ENCODE measurements around the gene HOXC11. TPM values are rescaled to one million over a fixed set of nuclear protein-coding genes. Genes with fewer than 3 reads are reported as not detected.

HOXC11 gene
- total RNA-seq, 2 donors from 2014 or later: not detected

- ATAC-seq (no peak), DNase-seq (no peak)
- intact Hi-C loops (cut with DNase I, micrococcal nuclease): no loop called here
Observed at GRCh38 chr12:53941187-53941586, 31.7 kb upstream of the HOXC11 start.

GRCh38 chr12:53941750-53942149 is 31.2 kb upstream of the HOXC11 start:
- DNase-seq: no peak
- intact Hi-C loops (cut with DNase I, micrococcal nuclease): no loop called here
- ATAC-seq: no peak

GRCh38 chr12:53942467-53942997 is 30.4 kb upstream of the HOXC11 start:
- DNase-seq: no peak
- no peak for ATAC-seq
- intact Hi-C loops (cut with DNase I, micrococcal nuclease): no loop called here

- intact Hi-C loops (cut with DNase I, micrococcal nuclease): no loop called here
- no peak for ATAC-seq
- DNase-seq: no peak
Observed at GRCh38 chr12:53944209-53944608, 28.7 kb upstream of the HOXC11 start.

- ATAC-seq: no peak
- no peak for DNase-seq
- intact Hi-C loops (cut with DNase I, micrococcal nuclease): no loop called here
Observed at GRCh38 chr12:53944907-53945847, 27.7 kb upstream of the HOXC11 start.

- no peak for DNase-seq
- ATAC-seq: no peak
- intact Hi-C loops (cut with DNase I, micrococcal nuclease): no loop called here
Observed at GRCh38 chr12:53947743-53948142, 25.2 kb upstream of the HOXC11 start.

GRCh38 chr12:53948650-53949593 is 24.0 kb upstream of the HOXC11 start:
- intact Hi-C loops (cut with DNase I, micrococcal nuclease): no loop called here
- no peak for ATAC-seq
- DNase-seq: no peak

- DNase-seq (no peak), ATAC-seq (no peak)
- intact Hi-C loops (cut with DNase I, micrococcal nuclease): no loop called here
Observed at GRCh38 chr12:53949631-53950436, 23.1 kb upstream of the HOXC11 start.

- DNase-seq (no peak), ATAC-seq (no peak)
- intact Hi-C loops (cut with DNase I, micrococcal nuclease): no loop called here
Observed at GRCh38 chr12:53950437-53950773, 22.5 kb upstream of the HOXC11 start.

GRCh38 chr12:53950789-53951576 is 21.9 kb upstream of the HOXC11 start:
- ATAC-seq: no peak

GRCh38 chr12:53951577-53952334 is 21.2 kb upstream of the HOXC11 start:
- ATAC-seq (no peak), DNase-seq (no peak)
- intact Hi-C loops (cut with DNase I, micrococcal nuclease): no loop called here

More at GRCh38 chr12:53950789-53951576, 21.9 kb upstream of the HOXC11 start:
- intact Hi-C loops (cut with DNase I, micrococcal nuclease): no loop called here
- DNase-seq: no peak

- DNase-seq (no peak), ATAC-seq (no peak)
- intact Hi-C loops (cut with DNase I, micrococcal nuclease): no loop called here
Observed at GRCh38 chr12:53952335-53952694, 20.6 kb upstream of the HOXC11 start.

- intact Hi-C loops (cut with DNase I, micrococcal nuclease): no loop called here
- no peak for DNase-seq
- ATAC-seq: no peak
Observed at GRCh38 chr12:53952871-53953734, 19.8 kb upstream of the HOXC11 start.

GRCh38 chr12:53953831-53954693 is 18.9 kb upstream of the HOXC11 start:
- ATAC-seq: no peak
- no peak for DNase-seq
- intact Hi-C loops (cut with DNase I, micrococcal nuclease): no loop called here

- DNase-seq: no peak
- ATAC-seq: no peak
- intact Hi-C loops (cut with DNase I, micrococcal nuclease): no loop called here
Observed at GRCh38 chr12:53954694-53955035, 18.3 kb upstream of the HOXC11 start, which contains the start of gene HOXC12. Gene HOXC12 (plus strand): TSS chr12:53954903. CDS start chr12:53954930, 27 bp downstream.
